Inflammatory macrophage treated with lipopolysaccharide for 1 hour (primary cell): ENCODE measurements around the gene TMEM135.

Experiments used
- DNase-seq, 2 donors: peaks; one replicate each; pipeline ENCODE4 v3.0.0-alpha.2; 2020 to 2022

Gene TMEM135

DNA sequence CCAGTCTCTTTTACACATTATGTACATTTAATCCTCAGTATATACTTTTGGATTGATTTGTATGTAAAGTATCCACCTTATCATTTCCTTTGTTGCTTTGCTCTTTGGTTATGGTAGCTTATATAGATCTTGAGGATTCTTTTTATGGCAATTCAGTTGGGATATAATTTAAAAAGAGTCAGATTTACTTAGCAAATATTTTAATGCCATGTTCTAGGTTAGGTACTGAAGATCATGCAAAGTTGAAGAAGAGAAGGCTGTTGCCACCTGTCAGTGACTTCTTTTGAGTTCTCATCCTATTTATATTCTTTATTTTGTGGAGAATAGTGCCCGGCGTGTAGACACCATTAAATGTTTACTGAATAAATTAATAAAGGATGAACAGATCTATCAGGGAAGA lies 279.7 kb downstream of the TMEM135 start:
- no peak for DNase-seq

DNA sequence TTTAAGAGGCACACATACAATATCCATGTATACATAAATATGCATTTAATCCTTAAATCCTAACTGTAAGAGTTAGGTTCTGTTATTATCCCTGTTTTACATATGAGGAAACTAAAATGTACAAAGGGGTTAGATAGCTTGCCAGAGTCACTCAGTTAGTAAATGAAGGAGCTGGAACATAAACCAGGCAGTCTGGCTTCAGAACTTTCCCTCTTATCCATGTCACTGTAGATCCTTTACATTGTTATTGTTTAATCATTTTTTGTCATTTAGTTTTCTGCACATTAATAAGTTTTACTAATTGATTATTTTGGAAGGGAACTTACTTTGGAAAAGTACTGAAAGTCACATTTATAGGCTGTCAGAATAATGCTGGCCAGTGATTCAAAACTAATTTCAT lies 282.4 kb downstream of the TMEM135 start:
- no peak for DNase-seq

DNA sequence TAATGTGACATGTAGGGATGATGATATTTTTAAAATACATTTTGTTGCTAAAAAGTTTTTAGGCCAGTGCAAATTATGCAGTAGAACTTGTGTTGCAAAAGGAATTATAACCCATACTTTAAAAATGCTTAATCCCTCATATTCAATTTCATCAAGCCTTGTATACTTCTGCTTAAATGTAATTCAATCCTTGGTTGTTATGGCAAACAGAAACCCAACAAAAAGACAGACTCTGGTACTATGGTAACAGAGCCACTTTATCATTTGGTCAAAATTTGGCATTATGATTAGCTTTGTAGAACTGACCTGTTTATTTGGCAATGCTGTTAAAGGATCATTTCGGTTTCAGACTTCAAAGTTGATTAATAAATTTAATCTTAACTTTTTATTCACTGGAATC lies 284.8 kb downstream of the TMEM135 start:
- DNase-seq, result no peak

DNA sequence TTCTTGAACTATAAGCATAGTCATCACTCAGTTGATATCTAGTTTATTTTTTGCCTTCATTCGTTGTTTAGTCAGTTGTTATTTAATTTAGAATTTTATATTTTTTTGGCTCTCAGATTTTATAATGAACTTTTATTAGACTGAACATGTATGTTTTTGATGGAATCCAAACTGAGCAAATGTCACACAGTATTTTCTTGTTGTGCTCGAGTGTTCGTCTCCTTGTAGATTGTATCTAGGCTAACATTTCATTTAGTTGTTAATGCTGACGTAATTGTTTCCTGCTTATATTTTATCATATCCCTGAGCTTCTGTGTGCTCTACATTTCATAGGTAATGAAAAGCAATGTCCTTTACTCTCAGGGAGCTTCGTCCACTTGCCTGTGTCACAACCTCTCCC lies 286.2 kb downstream of the TMEM135 start:
- no peak for DNase-seq

DNA sequence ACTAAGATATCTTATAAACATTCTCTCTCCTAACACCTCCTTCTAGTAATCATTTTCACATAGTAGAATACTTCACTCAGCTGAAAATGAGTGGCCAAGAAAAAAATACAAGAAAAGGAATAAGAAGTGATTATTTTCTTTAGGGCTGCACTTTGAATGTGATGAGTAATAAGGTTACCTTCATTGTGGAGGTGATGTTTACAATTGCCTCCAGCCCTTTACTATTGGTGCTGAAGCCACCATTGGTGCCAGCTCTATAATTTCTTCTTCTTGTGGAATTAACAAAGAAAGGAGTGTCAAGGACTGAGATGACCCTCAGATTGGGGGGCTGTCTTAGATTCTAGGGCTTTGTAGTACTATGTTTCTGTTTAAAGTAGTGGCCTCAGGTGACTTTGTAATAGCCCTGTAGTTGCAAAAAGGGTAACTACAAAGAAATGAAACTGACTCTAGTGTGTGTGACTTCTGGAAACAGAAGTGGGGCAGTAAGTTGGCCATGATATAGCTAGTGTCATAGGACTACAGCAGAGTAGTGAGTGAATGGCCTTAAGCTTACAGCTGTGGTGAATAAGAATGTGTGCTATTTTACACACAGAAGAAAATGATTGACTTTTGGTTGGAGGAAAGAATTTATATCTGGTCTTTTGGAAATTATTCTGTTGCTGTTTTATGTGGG lies 287.2 kb downstream of the TMEM135 start:
- no peak for DNase-seq

DNA sequence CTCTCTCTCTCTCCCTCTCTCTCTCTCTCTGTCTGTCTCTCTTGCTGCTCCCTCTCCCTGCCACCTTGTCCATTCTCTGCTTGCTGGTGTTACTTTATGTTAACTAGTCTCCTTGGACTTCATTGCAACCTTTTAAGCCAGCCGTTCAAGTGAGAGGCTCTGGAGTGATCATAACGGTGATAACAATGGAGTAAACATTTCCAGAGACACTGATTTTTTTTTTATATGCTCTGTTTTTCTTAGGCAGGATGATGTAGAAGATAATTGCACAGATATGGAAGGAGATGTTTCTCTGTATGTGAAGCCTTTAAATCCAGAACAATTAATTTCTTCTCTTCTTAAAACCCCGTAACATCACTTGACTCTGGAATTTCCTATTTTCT lies 287.7 kb downstream of the TMEM135 start:
- DNase-seq, result no peak

DNA sequence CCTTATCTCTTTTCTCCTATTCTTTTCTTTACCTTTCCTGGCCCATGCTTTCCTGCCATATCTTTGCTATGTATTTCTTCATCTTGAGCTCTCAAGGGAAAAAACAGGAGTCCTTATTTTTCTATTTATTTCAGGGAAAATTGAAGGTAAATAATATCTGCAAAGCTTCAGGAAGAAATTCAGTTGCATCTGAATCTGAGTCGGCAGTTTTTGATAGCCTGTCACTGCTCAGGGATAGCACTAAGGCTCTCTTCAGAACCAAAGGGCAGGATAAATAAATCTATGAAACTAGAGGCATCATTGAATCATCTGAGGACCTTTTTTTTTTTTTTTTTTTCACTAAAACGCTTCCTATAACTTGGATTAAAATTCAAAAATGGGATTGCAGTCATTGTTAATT lies 288.9 kb downstream of the TMEM135 start:
- no peak for DNase-seq

DNA sequence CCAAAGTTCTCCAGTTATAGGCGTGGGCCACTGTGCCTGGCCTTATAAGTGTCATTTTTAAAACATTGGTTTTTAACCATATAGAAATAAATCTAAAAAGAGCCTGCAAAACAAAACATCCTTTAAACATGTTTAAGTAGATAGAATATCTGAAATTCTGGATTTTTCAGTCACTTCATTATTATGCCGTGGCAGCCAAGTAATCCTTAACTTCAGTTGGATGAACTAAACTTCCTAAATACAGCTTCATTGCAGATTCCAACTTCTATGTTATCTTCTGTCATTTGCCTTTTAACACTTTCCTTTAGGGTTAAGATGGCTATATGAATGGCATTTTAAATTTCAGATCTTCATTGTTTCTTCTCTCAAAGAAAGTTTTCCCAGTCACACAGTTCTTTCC lies 291.4 kb downstream of the TMEM135 start:
- no peak for DNase-seq

DNA sequence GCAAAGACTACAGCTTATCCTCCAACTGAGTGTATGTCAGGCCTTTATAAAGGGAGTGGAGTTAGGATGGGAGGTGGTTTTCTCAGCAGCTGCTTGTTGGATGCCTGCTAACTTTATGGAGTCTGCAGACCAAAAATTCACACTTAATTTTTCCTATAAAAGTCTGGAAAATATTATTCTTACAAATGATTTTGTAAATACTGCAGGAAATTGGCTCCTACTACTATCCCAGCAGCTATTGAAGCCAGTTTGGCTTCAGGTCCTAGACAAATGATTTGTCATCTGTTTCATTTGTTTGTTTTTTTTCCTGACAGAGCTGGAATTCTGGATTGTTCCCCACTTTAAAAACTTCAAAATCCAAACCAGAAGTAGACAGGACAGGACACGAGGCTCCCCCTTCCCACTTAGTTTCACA lies 292.5 kb downstream of the TMEM135 start:
- no peak for DNase-seq

DNA sequence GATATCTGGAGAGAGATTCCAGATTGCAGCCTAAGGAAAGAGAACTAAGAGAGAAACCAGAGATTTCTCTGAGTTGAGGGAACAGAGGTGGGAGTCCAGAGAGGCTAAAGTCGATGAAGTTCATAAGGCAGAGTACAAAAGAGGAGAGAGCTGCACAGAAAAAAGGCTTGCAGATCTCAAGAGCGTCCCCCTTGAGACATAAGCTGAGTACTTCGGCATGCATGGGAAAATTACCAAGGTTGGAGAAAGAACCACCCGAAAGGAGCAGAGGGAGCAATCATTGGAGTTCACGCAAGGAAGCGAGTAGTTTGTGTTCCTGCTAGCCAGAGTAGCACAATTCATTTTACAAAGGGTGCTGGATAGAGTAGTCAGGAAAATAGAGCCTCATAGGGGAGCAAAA lies 293.5 kb downstream of the TMEM135 start:
- DNase-seq, result no peak

DNA sequence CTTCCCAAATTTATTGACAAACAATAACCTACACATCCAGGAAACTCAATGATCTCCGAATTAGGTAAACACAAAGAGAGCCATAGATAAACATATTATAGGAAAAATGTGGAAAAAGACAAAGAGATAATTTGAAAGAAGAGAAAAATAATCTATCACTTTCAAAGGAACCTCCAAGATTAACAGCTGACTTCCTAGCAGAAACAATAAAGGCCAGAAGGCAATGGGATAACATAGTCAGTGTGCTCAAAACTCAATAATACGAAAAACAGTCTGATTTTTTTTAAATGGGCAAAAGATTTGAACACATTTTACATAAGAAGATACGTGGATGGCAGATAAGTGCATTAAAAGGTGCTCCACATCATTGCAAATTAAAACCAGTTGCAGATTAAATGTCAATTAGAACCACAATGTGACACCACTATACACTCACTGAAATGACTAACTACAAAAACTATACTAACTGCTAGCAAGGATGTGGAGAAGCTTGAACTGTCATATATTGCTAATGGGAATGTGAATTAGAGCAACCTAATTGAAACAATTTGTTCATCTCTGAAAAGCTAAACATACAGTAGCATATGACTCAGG lies 300.4 kb downstream of the TMEM135 start:
- DNase-seq, result no peak

DNA sequence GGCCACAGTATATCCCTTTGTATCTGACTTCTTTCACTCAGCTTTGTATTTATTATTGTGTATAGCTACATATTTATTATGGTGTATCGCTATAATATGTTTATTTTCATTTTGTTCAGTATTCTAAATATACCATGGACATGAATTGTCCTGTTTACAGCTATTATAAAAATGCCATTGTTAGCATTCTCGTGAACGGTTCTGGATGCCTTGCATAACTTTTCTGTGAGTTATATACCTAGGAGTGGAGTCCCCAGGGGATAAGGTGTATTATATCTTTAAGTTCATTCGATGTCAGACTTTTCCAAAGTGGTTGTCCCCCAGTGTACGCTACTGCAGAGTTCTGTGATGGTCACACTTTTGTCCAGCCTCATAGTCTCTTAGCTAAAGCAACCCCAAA lies 301.7 kb downstream of the TMEM135 start:
- DNase-seq, result no peak

DNA sequence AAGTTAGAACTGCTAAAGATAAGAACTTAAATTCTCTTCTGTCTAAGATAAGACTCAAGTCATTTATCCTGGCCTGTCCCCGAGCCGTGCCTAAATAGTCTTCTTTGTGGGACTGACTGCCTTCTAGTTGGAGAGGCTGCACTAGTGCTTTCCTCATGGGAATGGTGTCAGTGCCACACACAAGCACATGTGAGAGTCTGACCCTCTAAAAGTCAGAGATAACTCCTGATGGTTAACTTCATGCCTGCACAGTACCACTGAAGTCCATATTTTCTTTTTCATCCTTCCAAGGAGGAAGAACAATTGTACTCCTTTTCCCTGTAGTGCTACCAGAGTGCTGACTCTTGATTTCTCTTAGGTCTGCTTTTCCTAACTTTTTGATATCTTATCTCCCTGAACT lies 309.7 kb downstream of the TMEM135 start:
- DNase-seq, result no peak

DNA sequence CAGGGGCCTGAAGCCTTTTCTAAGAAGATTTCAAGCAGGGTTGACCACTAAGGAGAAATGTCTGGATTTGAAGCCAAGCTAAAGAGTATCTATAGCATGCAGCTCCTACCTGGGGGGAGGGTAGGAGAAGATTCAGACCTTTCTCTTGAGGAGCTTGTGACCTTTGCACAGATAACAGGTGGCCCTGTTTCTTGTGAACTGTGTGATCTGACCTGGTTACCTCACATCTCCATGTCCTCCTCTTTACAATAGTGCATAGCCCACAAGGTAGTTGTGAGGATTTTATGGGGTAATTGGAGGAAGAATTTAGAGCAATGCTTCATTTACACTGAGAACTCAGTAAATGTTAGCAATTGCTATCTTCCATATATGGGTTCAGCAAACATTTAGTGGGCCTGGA lies 310.1 kb downstream of the TMEM135 start:
- no peak for DNase-seq

DNA sequence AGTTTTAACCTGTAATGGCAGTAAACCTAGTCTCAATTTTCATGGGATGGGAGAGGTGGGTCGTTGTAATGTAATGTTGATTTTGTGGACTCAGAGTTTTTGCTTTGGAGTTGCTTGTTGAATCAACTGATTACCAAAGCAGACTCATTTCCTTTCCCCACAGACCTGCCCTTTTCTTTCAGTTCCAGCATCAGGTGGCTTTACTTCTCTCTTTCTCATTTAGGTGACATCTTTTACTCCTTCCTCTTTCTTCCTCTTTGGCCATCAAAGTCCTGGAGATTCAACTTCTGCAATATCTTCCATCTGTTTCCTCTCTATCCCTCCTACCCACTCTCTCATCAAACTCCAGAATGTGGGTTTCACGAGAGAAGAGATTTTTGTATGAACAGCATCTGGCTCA lies 313.9 kb downstream of the TMEM135 start:
- DNase-seq, result peak in 1 of 2 donors; percentile 1

DNA sequence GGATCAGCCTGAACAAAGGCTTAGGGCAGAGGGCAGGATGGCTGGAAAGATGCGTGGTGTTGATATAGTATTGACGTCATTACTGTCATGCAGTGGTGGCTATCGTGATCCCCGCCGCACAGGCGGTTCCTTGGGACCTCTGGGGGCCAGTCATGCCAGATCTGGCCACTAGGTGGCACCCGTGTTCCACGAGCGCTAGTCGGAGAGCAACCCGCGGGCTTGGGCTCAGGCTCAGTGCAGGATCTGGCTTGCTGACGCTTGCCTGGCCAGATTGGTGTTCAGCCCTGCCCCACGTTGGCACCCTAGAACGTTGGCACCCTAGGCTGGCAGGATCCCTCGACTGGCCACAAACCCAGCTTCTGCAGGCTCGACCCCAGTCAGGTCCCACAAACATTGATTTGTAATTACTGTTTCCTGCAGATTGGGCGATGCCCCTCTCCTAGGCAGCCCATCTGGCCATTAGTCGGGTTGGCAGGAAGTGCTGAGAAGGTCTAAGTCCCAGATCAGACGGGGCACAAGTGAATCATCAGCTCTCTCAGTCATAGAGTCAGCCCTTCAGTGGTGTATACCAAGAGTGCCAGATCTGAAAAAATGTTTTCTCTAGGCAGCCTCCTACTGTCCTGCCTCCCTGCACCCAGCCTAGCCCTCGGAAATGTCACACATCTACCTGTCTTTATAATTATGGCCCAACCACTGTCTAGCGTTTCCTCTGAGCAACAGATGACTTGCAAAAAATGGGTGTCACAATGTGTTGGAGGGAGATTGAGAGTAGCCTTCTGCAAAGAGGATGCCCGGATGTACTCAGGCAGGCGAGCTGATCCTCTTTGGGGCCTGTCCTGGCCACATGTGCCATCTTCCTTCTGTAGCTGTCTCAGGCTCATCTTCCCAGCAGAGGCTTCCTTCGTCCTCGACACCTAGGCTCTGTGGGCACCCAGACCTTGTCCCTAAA lies 315.3 kb downstream of the TMEM135 start:
- peak; percentile 49 to 95 for DNase-seq

DNA sequence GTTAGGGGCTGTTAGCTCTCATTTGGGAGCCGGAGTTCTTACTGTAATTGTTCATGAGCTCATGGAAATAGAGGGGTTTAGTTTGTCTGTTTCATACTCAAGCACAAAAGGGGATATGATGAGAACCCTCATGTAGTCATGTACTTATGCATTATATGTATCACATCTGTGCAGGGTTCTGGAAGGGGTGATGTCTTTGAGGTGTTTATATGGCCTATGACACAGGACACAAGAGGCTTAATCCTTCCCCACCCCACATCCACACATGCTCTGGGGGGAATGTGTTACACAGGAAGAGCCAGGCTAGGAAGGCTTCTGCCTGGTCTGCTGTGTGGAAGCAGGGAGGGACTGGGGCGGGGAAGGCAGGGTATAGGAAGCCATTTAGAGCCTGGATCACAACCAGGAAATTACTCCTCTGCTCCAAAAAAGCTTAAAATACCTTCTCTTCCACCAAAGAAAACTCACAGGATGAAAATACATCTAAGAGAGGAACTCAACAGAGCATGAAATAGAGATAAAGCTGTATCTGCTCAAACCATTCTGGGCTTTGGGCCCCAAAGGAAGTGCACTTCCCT lies 316.1 kb downstream of the TMEM135 start:
- no peak for DNase-seq

DNA sequence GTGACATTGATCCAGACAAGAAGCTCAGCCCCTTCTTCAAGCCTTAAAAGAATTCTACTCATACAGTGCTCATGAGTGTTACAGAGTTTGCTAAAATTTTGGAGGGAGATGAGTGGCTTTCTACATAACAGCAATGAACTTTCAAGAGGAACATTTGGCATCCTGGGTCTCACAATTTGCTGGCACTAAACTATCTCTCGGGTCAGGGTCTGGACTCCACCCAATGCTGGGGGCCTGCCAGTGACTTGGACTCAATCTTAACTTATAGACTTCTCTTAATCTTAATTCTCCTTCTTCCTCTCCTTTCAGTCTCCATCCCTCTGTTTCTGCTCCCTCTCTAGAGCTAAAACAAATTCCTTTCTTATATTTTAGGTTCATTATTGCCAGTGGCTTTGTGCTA lies 317.9 kb downstream of the TMEM135 start:
- DNase-seq, result no peak

DNA sequence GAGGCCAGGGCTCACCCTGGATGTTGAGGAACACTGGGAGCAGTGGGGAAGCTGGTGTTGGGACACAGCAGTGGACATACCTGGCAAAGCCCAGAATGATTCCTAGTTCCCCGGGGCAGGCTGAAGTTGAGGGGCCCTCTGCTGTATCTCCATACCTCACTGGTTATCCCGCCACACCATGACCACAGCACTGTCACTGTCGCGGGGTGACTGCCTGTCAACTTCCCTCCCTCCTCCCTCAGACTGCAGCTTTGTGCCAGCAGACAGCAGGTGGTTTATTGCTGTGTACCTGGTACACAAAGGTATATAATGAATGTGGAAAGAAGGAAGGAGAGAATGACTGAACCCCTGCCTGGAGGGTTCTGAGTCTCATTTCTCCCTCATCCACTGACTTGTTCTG lies 318.7 kb downstream of the TMEM135 start:
- no peak for DNase-seq

DNA sequence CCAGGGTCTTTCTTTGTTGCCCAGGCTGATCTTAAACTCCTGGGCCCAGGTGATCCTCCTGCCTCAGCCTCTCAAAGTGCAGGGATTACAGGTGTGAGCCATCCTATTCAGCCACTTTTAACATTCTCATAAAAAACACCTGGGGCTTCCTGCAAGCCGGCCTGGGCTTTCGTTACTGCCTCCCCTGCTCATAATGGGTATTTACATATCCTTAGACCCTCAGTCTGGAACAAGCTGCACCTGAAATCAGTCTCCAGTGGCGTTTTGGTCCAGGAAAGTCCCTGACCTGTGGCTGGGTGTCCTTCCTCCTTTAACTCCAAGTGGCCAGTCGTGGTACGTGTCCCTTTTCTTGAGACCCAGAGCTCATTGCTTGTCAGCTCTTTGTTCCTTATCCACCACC lies 320.7 kb downstream of the TMEM135 start:
- no peak for DNase-seq

DNA sequence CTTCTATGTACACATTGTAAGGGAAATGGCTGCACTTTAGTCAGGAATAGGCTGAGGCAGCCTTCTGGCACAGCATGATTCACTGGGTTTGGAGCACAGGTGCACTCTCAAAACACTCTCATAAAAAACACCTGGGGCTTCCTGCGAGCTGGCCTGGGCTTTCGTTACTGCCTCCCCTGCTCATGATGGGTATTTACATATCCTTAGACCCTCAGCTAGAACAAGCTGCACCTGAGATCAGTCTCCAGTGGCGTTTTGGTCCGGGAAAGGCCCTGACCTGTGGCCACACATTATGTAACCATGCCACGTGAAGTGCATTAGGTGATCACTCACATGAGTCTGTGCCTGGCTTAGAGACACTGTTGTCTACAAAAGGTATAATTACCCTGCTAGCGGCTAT lies 321.7 kb downstream of the TMEM135 start:
- no peak for DNase-seq

DNA sequence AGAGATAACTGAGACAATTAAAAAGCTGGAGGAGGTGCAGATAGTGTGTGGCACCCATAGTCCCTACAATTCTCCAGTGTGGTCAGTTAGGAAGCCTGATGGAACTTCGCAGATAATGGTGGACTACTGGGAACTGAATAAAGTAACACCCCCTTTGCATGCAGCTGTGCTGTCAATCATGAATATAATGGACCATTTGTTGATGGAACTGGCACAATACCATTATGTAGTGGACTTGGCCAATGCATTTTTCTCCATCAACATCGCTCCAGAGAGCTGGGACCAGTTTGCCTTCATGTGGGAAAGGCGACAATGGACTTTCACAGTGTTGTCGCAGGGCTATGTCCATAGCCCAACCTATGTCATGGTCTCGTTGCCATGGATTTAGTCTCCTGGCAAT lies 324.2 kb downstream of the TMEM135 start:
- no peak for DNase-seq

DNA sequence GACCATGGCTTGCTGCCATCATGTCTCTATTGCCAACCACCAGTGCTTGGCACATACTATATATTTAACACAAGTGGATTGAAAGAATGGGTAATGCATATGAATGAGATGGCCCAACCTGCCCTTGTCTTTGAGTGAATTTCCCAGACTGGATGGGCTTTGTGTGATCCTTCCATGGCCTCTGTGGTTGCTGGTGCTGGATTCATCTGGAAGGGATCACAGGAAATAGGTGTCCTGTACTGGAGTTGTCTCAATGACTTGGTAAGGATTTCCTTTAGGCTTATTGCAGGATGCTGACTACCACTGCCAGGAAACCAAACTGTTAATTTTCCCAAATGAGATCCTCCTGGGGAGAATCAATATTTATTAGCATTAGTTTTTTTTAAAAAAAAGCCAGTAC lies 328.6 kb downstream of the TMEM135 start:
- no peak for DNase-seq
